Measurements from ENCODE around the gene DUSP7.

Gene DUSP7

DNA sequence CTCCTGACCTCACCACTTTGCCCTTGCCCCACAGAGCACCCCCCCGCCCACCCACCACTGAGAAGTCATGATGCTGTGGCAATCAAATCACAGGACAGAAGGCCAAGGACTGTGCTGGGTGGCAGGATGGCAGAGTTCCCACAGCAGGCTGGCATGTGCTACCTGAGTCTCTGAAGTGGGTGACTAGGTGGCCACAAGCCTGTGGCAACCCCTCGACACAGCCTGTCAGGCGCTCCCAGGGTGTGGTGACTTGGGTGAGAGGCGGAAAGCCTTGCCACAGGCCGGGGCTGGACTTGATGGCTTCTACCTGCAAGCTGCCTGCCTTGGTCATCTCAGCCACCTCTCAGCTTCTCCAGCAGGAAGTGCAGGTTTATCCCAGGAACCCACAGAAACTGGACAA, 15.6 kb upstream of the DUSP7 start:
- Histone ChIP-seq H3K4me2 (ENCODE audit: low read length) (no peak overlapping the region), H3K4me3 (ENCODE audit: low read length) (no peak overlapping the region), H3K36me3 (ENCODE audit: insufficient read depth, low read length) (no peaks in the 10 kb centered on the region), H3K9ac (ENCODE audit: low read depth, low read length) (no peak overlapping the region), H3K27me3 (ENCODE audit: control insufficient read depth, insufficient read depth, low read length) (no peaks in the 10 kb centered on the region), H3K9me3 (replicated peaks; ENCODE audit: low read length) (no peaks in the 10 kb centered on the region), H3K4me1 (ENCODE audit: control insufficient read depth, insufficient read depth, low read length) (peaks cover 4% of the 10 kb centered on the region)

DNA sequence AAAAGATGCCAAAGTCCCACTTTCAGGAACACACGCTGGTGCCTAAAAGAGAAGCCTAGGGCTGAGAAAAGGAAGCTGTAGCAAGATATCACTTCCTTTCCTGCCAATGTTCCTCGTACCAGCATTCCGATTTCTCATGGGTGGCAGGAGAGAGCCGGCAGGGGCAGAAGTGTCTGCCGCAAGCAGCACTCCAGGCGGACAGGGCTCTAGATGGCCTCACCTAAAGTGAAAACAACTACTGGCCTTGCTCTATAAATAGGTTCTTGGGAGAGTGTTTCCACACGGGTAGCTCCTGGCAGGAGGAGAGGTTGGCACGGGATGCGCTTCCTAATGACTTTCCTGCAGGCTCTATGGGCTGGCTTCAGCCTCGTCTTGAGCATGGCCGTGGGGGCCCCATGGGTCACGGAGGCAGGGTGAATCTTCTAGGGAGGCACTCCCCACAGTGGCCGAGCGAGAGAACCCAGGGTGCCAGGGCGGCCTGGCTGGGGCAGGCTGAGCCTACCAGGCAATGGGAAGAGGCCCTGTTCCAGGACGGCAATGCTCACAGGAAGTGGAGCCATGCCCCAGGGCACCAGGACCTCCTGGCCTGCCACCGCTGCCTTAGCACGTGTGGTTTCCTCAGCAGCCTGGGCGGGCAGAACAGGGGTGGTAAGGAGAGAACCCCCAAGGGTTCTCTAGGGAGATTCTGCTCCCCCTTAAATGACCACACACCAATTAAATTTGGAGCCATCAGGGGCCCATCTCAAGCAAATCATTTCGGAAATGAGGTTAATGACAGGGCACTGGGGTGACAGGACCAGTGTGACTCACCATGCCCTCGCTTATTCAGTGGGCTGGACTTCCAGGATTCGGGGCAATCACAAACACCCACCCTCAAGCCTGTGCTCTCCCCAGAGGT, 14.6 kb upstream of the DUSP7 start:
- Histone ChIP-seq H3K36me3 (ENCODE audit: insufficient read depth, low read length) (no peaks in the 10 kb centered on the region), H3K4me2 (ENCODE audit: low read length) (no peak overlapping the region), H3K27me3 (ENCODE audit: control insufficient read depth, insufficient read depth, low read length) (no peaks in the 10 kb centered on the region), H3K9me3 (replicated peaks; ENCODE audit: low read length) (no peaks in the 10 kb centered on the region), H3K9ac (ENCODE audit: low read depth, low read length) (no peak overlapping the region), H3K4me3 (ENCODE audit: low read length) (no peak overlapping the region), H3K4me1 (ENCODE audit: control insufficient read depth, insufficient read depth, low read length) (peaks cover 4% of the 10 kb centered on the region)

GRCh38 chr3:52069855-52070254, 13.5 kb upstream of the DUSP7 start:
- no peaks in the 10 kb centered on the region for H3K36me3 ChIP-seq (ENCODE audit: insufficient read depth, low read length)
- H3K4me3 ChIP-seq (ENCODE audit: low read length), result no peak overlapping the region
- peaks cover 4% of the 10 kb centered on the region for H3K4me1 ChIP-seq (ENCODE audit: control insufficient read depth, insufficient read depth, low read length)
- no peak overlapping the region for H3K9ac ChIP-seq (ENCODE audit: low read depth, low read length)
- no peaks in the 10 kb centered on the region for H3K27me3 ChIP-seq (ENCODE audit: control insufficient read depth, insufficient read depth, low read length)
- no peak overlapping the region for H3K4me2 ChIP-seq (ENCODE audit: low read length)
- H3K9me3 ChIP-seq (replicated peaks; ENCODE audit: low read length), result no peaks in the 10 kb centered on the region

DNA sequence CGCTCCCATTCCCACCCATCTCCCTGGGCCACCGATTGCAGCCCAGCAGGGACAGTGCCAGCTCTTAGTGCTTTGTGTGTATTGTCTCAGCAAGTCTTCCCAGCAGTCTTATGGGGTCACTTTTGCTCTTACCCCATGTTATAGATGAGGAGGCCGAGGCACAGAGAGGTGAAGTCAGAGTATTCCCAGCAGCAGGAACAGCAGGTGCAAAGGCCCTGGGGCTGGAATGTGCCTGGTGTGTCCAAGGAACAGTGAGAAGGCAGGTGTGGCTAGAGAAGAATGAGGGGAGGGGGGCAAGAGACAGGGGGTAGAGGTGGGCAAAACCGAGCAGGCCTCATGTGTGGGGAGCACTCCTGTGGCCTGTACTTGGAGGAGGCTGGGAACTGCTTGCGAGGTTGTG, 12.8 kb upstream of the DUSP7 start:
- Histone ChIP-seq H3K27me3 (ENCODE audit: control insufficient read depth, insufficient read depth, low read length) (no peaks in the 10 kb centered on the region), H3K9me3 (replicated peaks; ENCODE audit: low read length) (no peaks in the 10 kb centered on the region), H3K4me1 (ENCODE audit: control insufficient read depth, insufficient read depth, low read length) (peaks cover 4% of the 10 kb centered on the region)

GRCh38 chr3:52068730-52069129, 12.4 kb upstream of the DUSP7 start:
- H3K27me3 ChIP-seq (ENCODE audit: control insufficient read depth, insufficient read depth, low read length), result no peaks in the 10 kb centered on the region
- H3K4me1 ChIP-seq (ENCODE audit: control insufficient read depth, insufficient read depth, low read length), result peaks cover 4% of the 10 kb centered on the region
- H3K9ac ChIP-seq (ENCODE audit: low read depth, low read length), result no peak overlapping the region
- no peak overlapping the region for H3K4me3 ChIP-seq (ENCODE audit: low read length)
- no peaks in the 10 kb centered on the region for H3K9me3 ChIP-seq (replicated peaks; ENCODE audit: low read length)
- no peaks in the 10 kb centered on the region for H3K36me3 ChIP-seq (ENCODE audit: insufficient read depth, low read length)
- no peak overlapping the region for H3K4me2 ChIP-seq (ENCODE audit: low read length)

More for the DNA sequence above, 12.8 kb upstream of the DUSP7 start:
- Histone ChIP-seq H3K4me3 (ENCODE audit: low read length) (no peak overlapping the region), H3K36me3 (ENCODE audit: insufficient read depth, low read length) (no peaks in the 10 kb centered on the region), H3K9ac (ENCODE audit: low read depth, low read length) (no peak overlapping the region), H3K4me2 (ENCODE audit: low read length) (no peak overlapping the region)

DNA sequence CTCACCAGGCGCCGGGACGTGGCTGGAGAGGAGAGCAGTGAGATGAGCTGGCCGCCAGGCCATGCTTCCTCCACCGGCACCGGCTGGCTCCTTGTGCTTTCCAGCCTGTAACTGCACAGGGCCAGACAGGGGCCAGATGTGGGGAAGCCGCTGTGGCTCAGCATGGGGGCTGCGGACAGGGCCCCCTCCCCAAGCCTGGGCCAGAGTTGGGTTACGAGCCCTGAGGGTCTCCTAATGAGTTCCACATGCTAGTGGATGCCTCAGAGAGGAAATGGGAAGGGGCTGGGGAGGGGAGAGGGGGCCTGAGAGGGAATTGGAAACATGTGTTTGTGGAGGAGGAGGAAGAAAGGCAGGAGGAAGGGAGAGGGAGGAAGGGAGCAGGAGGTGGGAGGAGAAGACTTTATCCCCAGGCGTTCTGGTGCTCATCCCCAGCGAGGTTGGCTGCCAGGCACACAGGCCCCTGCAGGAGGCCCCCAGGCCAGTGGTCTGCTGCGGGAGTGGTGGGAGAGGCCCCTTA, 11.7 kb upstream of the DUSP7 start:
- no peaks in the 10 kb centered on the region for H3K9me3 ChIP-seq (replicated peaks; ENCODE audit: low read length)
- H3K36me3 ChIP-seq (ENCODE audit: insufficient read depth, low read length), result no peaks in the 10 kb centered on the region
- H3K27me3 ChIP-seq (ENCODE audit: control insufficient read depth, insufficient read depth, low read length), result no peaks in the 10 kb centered on the region
- H3K4me3 ChIP-seq (ENCODE audit: low read length), result no peak overlapping the region
- H3K9ac ChIP-seq (ENCODE audit: low read depth, low read length), result no peak overlapping the region
- H3K4me1 ChIP-seq (ENCODE audit: control insufficient read depth, insufficient read depth, low read length), result peaks cover 5% of the 10 kb centered on the region
- H3K4me2 ChIP-seq (ENCODE audit: low read length), result no peak overlapping the region

DNA sequence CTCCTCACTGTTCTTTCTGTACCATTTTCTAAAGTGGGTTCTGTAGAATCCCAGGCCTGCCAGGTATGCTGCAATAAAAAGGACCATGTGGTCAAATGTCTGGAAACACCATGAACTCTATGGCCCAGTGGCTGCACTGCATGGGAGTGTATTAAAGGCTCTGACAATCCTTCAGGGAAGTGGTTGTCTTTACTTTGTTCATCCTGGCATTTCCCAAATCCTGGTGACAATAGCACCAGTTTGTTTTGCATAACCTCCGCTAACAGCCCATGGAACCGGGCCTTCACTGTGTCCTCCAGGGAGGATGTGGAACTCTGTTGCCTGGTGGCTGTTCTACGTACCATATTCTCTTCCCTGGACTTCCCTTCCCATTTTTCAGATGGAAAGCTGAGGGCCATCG, 11.2 kb upstream of the DUSP7 start:
- no peak overlapping the region for H3K4me3 ChIP-seq (ENCODE audit: low read length)
- H3K4me2 ChIP-seq (ENCODE audit: low read length), result no peak overlapping the region
- H3K4me1 ChIP-seq (ENCODE audit: control insufficient read depth, insufficient read depth, low read length), result peaks cover 11% of the 10 kb centered on the region
- H3K27me3 ChIP-seq (ENCODE audit: control insufficient read depth, insufficient read depth, low read length), result no peaks in the 10 kb centered on the region
- no peaks in the 10 kb centered on the region for H3K9me3 ChIP-seq (replicated peaks; ENCODE audit: low read length)
- no peak overlapping the region for H3K9ac ChIP-seq (ENCODE audit: low read depth, low read length)
- no peaks in the 10 kb centered on the region for H3K36me3 ChIP-seq (ENCODE audit: insufficient read depth, low read length)

DNA sequence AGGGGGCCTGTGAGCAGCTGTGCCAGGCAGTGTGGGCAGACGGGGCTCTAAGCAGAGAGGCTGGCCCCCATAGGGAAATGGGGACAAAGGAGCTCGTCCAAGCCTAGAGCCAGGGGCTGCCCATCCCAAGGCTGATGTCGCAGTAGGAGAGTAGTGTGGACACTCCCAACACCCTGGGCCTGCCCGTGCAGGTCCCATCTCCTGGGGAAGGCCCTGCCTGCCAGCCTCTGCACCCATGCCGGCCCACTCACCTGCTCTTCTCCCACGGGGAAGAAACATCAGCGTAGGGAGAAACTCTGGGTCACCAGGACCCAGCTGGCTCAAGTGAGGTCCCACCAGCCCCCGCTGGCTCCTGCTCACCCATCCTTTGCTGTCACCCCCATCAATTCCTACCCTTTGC, 10.7 kb upstream of the DUSP7 start:
- Histone ChIP-seq H3K4me2 (ENCODE audit: low read length) (no peak overlapping the region), H3K4me1 (ENCODE audit: control insufficient read depth, insufficient read depth, low read length) (peaks cover 16% of the 10 kb centered on the region), H3K4me3 (ENCODE audit: low read length) (no peak overlapping the region), H3K9me3 (replicated peaks; ENCODE audit: low read length) (no peaks in the 10 kb centered on the region), H3K36me3 (ENCODE audit: insufficient read depth, low read length) (no peaks in the 10 kb centered on the region), H3K9ac (ENCODE audit: low read depth, low read length) (no peak overlapping the region), H3K27me3 (ENCODE audit: control insufficient read depth, insufficient read depth, low read length) (no peaks in the 10 kb centered on the region)

DNA sequence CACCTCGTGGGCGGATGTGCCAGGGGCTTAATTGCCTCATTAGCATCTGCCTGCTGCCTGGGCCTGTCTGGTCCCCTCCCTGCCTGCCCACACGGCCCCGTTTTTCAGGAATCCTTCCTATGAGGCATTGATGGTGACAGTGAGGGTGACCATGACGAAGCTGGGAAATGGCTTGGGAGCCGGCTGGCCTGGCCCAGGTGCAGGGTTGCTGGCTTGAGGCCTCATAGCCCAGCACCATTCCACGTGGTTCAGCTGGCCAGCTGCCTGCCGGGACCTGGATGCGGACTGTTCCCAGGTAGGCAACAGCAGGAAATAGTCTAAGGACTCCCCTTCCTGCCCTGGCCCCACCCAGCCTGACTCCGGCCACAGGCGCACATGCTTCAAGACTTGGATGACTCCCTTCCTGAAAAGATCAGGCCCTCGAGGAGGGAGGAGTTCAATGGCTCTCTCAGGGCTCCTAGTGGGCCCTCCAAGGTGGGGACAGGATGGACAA, 8.9 kb upstream of the DUSP7 start:
- no peaks in the 10 kb centered on the region for H3K27me3 ChIP-seq (ENCODE audit: control insufficient read depth, insufficient read depth, low read length)
- no peaks in the 10 kb centered on the region for H3K9me3 ChIP-seq (replicated peaks; ENCODE audit: low read length)
- peaks cover 12% of the 10 kb centered on the region for H3K4me1 ChIP-seq (ENCODE audit: control insufficient read depth, insufficient read depth, low read length)
- no peak overlapping the region for H3K4me2 ChIP-seq (ENCODE audit: low read length)
- H3K36me3 ChIP-seq (ENCODE audit: insufficient read depth, low read length), result no peaks in the 10 kb centered on the region
- no peak overlapping the region for H3K9ac ChIP-seq (ENCODE audit: low read depth, low read length)
- no peak overlapping the region for H3K4me3 ChIP-seq (ENCODE audit: low read length)

GRCh38 chr3:52064561-52064960, 8.2 kb upstream of the DUSP7 start:
- H3K27me3 ChIP-seq (ENCODE audit: control insufficient read depth, insufficient read depth, low read length), result no peaks in the 10 kb centered on the region
- peaks cover 12% of the 10 kb centered on the region for H3K4me1 ChIP-seq (ENCODE audit: control insufficient read depth, insufficient read depth, low read length)
- no peak overlapping the region for H3K4me3 ChIP-seq (ENCODE audit: low read length)
- H3K4me2 ChIP-seq (ENCODE audit: low read length), result no peak overlapping the region
- no peaks in the 10 kb centered on the region for H3K9me3 ChIP-seq (replicated peaks; ENCODE audit: low read length)
- no peak overlapping the region for H3K9ac ChIP-seq (ENCODE audit: low read depth, low read length)
- no peaks in the 10 kb centered on the region for H3K36me3 ChIP-seq (ENCODE audit: insufficient read depth, low read length)

- H3K27me3 ChIP-seq (ENCODE audit: control insufficient read depth, insufficient read depth, low read length), result no peaks in the 10 kb centered on the region
- H3K36me3 ChIP-seq (ENCODE audit: insufficient read depth, low read length), result no peaks in the 10 kb centered on the region
- H3K4me3 ChIP-seq (ENCODE audit: low read length), result no peak overlapping the region
- no peaks in the 10 kb centered on the region for H3K9me3 ChIP-seq (replicated peaks; ENCODE audit: low read length)
- H3K4me2 ChIP-seq (ENCODE audit: low read length), result no peak overlapping the region
- H3K4me1 ChIP-seq (ENCODE audit: control insufficient read depth, insufficient read depth, low read length), result peaks cover 12% of the 10 kb centered on the region
- peak overlapping the region; percentile 7 for H3K9ac ChIP-seq (ENCODE audit: low read depth, low read length)
Measured at GRCh38 chr3:52063026-52063723, 6.8 kb upstream of the DUSP7 start.

All from skeletal muscle satellite cell (primary cell).